WTC11 (cell line): ENCODE data around the gene C16orf90.
A peak's percentile ranks its signal among the peaks of the same experiment; 100 is the strongest.

Experiments
- ATF1 ChIP-seq: sonication (generic); formaldehyde crosslinking; IDR thresholded peaks from 2 replicates; pipeline ENCODE4 v1.8.1; 2023; ENCODE audit warnings: mild to moderate bottlenecking, moderate library complexity, missing genetic modification reagents
- FOXK1 ChIP-seq: sonication (generic); formaldehyde crosslinking; IDR thresholded peaks from 2 replicates; pipeline ENCODE4 v1.8.0; 2022; ENCODE audit warnings: mild to moderate bottlenecking, moderate library complexity, missing genetic modification reagents
- JUN ChIP-seq: sonication (generic); formaldehyde crosslinking; IDR thresholded peaks from 2 replicates; pipeline ENCODE4 v1.8.0; 2023; ENCODE audit warnings: mild to moderate bottlenecking, missing genetic modification reagents
- NR1H2 ChIP-seq: sonication (generic); formaldehyde crosslinking; IDR thresholded peaks from 2 replicates; pipeline ENCODE4 v1.9.0; 2021; ENCODE audit warnings: mild to moderate bottlenecking, moderate library complexity, missing genetic modification reagents
- TEAD4 ChIP-seq: sonication (generic); formaldehyde crosslinking; IDR thresholded peaks from 2 replicates; pipeline ENCODE4 v1.8.0; 2022; ENCODE audit warnings: mild to moderate bottlenecking, missing genetic modification reagents
- ZNF138 ChIP-seq: sonication (generic); formaldehyde crosslinking; conservative IDR thresholded peaks from 2 replicates; pipeline ENCODE4 v1.8.1; 2022; ENCODE audit warnings: mild to moderate bottlenecking, moderate library complexity, missing genetic modification reagents
- TF ChIP-seq, protein P1 (sequence below): fragments of 200-600 bp; IDR thresholded peaks from 2 replicates; pipeline ENCODE4 v1.8.0; 2022; ENCODE audit warnings: antibody characterized with exemption
- TF ChIP-seq, protein P2 (sequence below): sonication (generic); formaldehyde crosslinking; IDR thresholded peaks from 2 replicates; pipeline ENCODE4 v1.8.1; 2022; ENCODE audit warnings: mild to moderate bottlenecking, moderate library complexity, missing genetic modification reagents
- TF ChIP-seq, protein P3 (sequence below): fragments of 250-450 bp; sonication (Bioruptor Pico); IDR thresholded peaks from 2 replicates; pipeline ENCODE4 v2.1.2; 2022; ENCODE audit warnings: mild to moderate bottlenecking, moderate library complexity
- TF ChIP-seq, protein P4 (sequence below): sonication (generic); formaldehyde crosslinking; IDR thresholded peaks from 2 replicates; pipeline ENCODE4 v1.8.0; 2022; ENCODE audit warnings: mild to moderate bottlenecking, missing genetic modification reagents
- TF ChIP-seq, protein P5 (sequence below): sonication (generic); formaldehyde crosslinking; IDR thresholded peaks from 2 replicates; pipeline ENCODE4 v1.8.1; 2023; ENCODE audit warnings: mild to moderate bottlenecking, missing genetic modification reagents, borderline replicate concordance

DNA sequence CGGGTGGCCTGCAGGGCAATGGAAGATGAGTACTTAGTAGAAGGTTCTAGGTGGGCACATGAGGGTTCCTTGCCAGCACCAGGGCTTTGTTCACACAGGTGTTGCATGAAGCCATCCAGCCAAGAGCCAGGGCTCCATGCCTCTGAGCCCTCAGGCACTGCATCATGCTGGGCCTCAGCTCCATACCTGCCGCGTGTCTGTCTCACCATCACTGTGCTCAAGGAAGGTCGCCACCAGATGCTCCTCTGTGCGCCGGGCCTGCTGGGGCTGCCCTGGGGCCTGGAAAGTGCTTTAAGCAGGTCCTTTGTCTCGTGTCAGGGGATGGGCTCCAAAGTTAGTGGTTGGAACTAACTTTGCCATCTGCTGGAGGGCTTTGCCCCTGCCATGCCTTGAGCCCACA lies 25.6 kb downstream of the C16orf90 start:
- TF ChIP-seq, protein P1, sequence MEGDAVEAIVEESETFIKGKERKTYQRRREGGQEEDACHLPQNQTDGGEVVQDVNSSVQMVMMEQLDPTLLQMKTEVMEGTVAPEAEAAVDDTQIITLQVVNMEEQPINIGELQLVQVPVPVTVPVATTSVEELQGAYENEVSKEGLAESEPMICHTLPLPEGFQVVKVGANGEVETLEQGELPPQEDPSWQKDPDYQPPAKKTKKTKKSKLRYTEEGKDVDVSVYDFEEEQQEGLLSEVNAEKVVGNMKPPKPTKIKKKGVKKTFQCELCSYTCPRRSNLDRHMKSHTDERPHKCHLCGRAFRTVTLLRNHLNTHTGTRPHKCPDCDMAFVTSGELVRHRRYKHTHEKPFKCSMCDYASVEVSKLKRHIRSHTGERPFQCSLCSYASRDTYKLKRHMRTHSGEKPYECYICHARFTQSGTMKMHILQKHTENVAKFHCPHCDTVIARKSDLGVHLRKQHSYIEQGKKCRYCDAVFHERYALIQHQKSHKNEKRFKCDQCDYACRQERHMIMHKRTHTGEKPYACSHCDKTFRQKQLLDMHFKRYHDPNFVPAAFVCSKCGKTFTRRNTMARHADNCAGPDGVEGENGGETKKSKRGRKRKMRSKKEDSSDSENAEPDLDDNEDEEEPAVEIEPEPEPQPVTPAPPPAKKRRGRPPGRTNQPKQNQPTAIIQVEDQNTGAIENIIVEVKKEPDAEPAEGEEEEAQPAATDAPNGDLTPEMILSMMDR: no peak
- TF ChIP-seq ZNF138 (no peak), NR1H2 (CRISPR knock-in tag) (no peak), FOXK1 (CRISPR knock-in tag) (no peak), JUN (CRISPR knock-in tag) (0 out of 2 replicates have a peak, but pooled peaks have one; percentile 10), ATF1 (no peak), TEAD4 (CRISPR knock-in tag) (no peak)
- TF ChIP-seq, protein P2, sequence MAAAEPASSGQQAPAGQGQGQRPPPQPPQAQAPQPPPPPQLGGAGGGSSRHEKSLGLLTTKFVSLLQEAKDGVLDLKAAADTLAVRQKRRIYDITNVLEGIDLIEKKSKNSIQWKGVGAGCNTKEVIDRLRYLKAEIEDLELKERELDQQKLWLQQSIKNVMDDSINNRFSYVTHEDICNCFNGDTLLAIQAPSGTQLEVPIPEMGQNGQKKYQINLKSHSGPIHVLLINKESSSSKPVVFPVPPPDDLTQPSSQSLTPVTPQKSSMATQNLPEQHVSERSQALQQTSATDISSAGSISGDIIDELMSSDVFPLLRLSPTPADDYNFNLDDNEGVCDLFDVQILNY: no peak
- TF ChIP-seq, protein P3, sequence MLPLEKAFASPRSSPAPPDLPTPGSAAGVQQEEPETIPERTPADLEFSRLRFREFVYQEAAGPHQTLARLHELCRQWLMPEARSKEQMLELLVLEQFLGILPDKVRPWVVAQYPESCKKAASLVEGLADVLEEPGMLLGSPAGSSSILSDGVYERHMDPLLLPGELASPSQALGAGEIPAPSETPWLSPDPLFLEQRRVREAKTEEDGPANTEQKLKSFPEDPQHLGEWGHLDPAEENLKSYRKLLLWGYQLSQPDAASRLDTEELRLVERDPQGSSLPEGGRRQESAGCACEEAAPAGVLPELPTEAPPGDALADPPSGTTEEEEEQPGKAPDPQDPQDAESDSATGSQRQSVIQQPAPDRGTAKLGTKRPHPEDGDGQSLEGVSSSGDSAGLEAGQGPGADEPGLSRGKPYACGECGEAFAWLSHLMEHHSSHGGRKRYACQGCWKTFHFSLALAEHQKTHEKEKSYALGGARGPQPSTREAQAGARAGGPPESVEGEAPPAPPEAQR: no peak
- TF ChIP-seq, protein P4, sequence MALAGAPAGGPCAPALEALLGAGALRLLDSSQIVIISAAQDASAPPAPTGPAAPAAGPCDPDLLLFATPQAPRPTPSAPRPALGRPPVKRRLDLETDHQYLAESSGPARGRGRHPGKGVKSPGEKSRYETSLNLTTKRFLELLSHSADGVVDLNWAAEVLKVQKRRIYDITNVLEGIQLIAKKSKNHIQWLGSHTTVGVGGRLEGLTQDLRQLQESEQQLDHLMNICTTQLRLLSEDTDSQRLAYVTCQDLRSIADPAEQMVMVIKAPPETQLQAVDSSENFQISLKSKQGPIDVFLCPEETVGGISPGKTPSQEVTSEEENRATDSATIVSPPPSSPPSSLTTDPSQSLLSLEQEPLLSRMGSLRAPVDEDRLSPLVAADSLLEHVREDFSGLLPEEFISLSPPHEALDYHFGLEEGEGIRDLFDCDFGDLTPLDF (CRISPR knock-in tag): no peak
- TF ChIP-seq, protein P5, sequence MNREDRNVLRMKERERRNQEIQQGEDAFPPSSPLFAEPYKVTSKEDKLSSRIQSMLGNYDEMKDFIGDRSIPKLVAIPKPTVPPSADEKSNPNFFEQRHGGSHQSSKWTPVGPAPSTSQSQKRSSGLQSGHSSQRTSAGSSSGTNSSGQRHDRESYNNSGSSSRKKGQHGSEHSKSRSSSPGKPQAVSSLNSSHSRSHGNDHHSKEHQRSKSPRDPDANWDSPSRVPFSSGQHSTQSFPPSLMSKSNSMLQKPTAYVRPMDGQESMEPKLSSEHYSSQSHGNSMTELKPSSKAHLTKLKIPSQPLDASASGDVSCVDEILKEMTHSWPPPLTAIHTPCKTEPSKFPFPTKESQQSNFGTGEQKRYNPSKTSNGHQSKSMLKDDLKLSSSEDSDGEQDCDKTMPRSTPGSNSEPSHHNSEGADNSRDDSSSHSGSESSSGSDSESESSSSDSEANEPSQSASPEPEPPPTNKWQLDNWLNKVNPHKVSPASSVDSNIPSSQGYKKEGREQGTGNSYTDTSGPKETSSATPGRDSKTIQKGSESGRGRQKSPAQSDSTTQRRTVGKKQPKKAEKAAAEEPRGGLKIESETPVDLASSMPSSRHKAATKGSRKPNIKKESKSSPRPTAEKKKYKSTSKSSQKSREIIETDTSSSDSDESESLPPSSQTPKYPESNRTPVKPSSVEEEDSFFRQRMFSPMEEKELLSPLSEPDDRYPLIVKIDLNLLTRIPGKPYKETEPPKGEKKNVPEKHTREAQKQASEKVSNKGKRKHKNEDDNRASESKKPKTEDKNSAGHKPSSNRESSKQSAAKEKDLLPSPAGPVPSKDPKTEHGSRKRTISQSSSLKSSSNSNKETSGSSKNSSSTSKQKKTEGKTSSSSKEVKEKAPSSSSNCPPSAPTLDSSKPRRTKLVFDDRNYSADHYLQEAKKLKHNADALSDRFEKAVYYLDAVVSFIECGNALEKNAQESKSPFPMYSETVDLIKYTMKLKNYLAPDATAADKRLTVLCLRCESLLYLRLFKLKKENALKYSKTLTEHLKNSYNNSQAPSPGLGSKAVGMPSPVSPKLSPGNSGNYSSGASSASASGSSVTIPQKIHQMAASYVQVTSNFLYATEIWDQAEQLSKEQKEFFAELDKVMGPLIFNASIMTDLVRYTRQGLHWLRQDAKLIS: no peak
